Cardiac septum (tissue), 1 donor: Measurements from ENCODE around the gene ZNF618. TPM values are rescaled to one million over a fixed set of nuclear protein-coding genes. Genes with fewer than 3 reads are reported as not detected.

ENCODE experiments used
- DNase-seq: peaks from one replicate; pipeline ENCODE4 v3.0.0-alpha.2; 2020; ENCODE audit warnings: low spot score
- intact Hi-C: fragments of 100-400 bp; cut with DNase I; formaldehyde crosslinking; loops from one replicate; pipeline ENCODE4 v1.14.0; 2022
- total RNA-seq: library from RNA; stranded (reverse); fragmentation: NEBNext Ultra II Directional; extraction: Animal tissue kit (Norgen Biotek cat#: 25700); gene quantifications from one replicate; pipeline ENCODE4 v1.2.1, GENCODE V29; 2021
- donor health status: DM: no; HTN: no; CAD: no.

The ZNF618 gene
- total RNA-seq, 1 donor from 2014 or later, result 1.7 TPM

- intact Hi-C loops, result no loop called here
Measured at GRCh38 chr9:113949571-113950078, 73.5 kb downstream of the ZNF618 start.

GRCh38 chr9:113950195-113951031 is 74.3 kb downstream of the ZNF618 start:
- no peak for DNase-seq
- intact Hi-C loops, result no loop called here

More at GRCh38 chr9:113949571-113950078, 73.5 kb downstream of the ZNF618 start:
- DNase-seq, result no peak

- intact Hi-C loops, result no loop called here
- DNase-seq, result no peak
Measured at GRCh38 chr9:113951032-113951372, 74.9 kb downstream of the ZNF618 start.

- intact Hi-C loops, result no loop called here
- no peak for DNase-seq
Measured at GRCh38 chr9:113952676-113953075, 76.6 kb downstream of the ZNF618 start.

GRCh38 chr9:113953531-113953930 is 77.4 kb downstream of the ZNF618 start:
- no peak for DNase-seq
- intact Hi-C loops, result no loop called here

GRCh38 chr9:113954591-113954990 is 78.5 kb downstream of the ZNF618 start:
- intact Hi-C loops, result no loop called here
- DNase-seq, result no peak

GRCh38 chr9:113955076-113955752 is 79.1 kb downstream of the ZNF618 start:
- no peak for DNase-seq
- intact Hi-C loops, result no loop called here

GRCh38 chr9:113956901-113957300 is 80.8 kb downstream of the ZNF618 start:
- intact Hi-C loops, result no loop called here
- DNase-seq, result peak; percentile 19

- intact Hi-C loops, result no loop called here
- peak; percentile 27 for DNase-seq
Measured at GRCh38 chr9:113957351-113957750, 81.2 kb downstream of the ZNF618 start.

GRCh38 chr9:113957821-113958341 is 81.8 kb downstream of the ZNF618 start:
- intact Hi-C loops, result no loop called here
- peak; percentile 6 for DNase-seq

GRCh38 chr9:113958556-113958955 is 82.4 kb downstream of the ZNF618 start:
- intact Hi-C loops, result no loop called here
- peak; percentile 64 for DNase-seq

- peak; percentile 46 for DNase-seq
- intact Hi-C loops, result loop anchor here (10.0 kb wide), 1 partner anchor 156 kb away; no protein-coding TSS in a partner anchor
Measured at GRCh38 chr9:113960768-113961167, 84.7 kb downstream of the ZNF618 start.

GRCh38 chr9:113962396-113962795 is 86.3 kb downstream of the ZNF618 start:
- intact Hi-C loops, result loop anchor here (10.0 kb wide), 1 partner anchor 158 kb away; no protein-coding TSS in a partner anchor
- peak; percentile 15 for DNase-seq

- peak; percentile 73 for DNase-seq
- intact Hi-C loops, result loop anchor here (10.0 kb wide), 1 partner anchor 158 kb away; no protein-coding TSS in a partner anchor
Measured at GRCh38 chr9:113963017-113963620, 87.0 kb downstream of the ZNF618 start.

GRCh38 chr9:113963696-113964494 is 87.8 kb downstream of the ZNF618 start:
- intact Hi-C loops, result loop anchor here (10.0 kb wide), 1 partner anchor 159 kb away; no protein-coding TSS in a partner anchor
- peak; percentile 29 for DNase-seq

GRCh38 chr9:113964495-113965170 is 88.5 kb downstream of the ZNF618 start:
- intact Hi-C loops, result loop anchor here (10.0 kb wide), 1 partner anchor 160 kb away; no protein-coding TSS in a partner anchor
- peak; percentile 5 for DNase-seq

- no peak for DNase-seq
- intact Hi-C loops, result loop anchor here (10.0 kb wide), 1 partner anchor 162 kb away; no protein-coding TSS in a partner anchor
Measured at GRCh38 chr9:113966394-113966793, 90.3 kb downstream of the ZNF618 start.

- intact Hi-C loops, result loop anchor here (10.0 kb wide), 1 partner anchor 163 kb away; no protein-coding TSS in a partner anchor
- no peak for DNase-seq
Measured at GRCh38 chr9:113967380-113967779, 91.3 kb downstream of the ZNF618 start.
